Eye (tissue), 1 donor: ENCODE data around the gene RAB14.
"Not testable (repeated sequence)": the region's sequence is repeated elsewhere in the genome, so short reads cannot be mapped to it uniquely, and the experiment has no call there.

Source experiments
- DNase-seq: peaks from one replicate; pipeline ENCODE4 v3.0.0-alpha.2; 2015

RAB14 gene

GRCh38 chr9:121150188-121150587 lies 51.5 kb downstream of the RAB14 start:
- DNase-seq = no peak

GRCh38 chr9:121144482-121144881 lies 57.2 kb downstream of the RAB14 start:
- no peak for DNase-seq

- no peak for DNase-seq
Measured at GRCh38 chr9:121143771-121144170, 57.9 kb downstream of the RAB14 start.

- no peak for DNase-seq
Measured at GRCh38 chr9:121141706-121142105, 60.0 kb downstream of the RAB14 start.

- DNase-seq = no peak
Measured at GRCh38 chr9:121141306-121141705, 60.4 kb downstream of the RAB14 start.

- DNase-seq = no peak
Measured at GRCh38 chr9:121140162-121140561, 61.5 kb downstream of the RAB14 start.

GRCh38 chr9:121138973-121139372 lies 62.7 kb downstream of the RAB14 start:
- no peak for DNase-seq

- DNase-seq = no peak
Measured at GRCh38 chr9:121138561-121138960, 63.1 kb downstream of the RAB14 start.

- no peak for DNase-seq
Measured at GRCh38 chr9:121135642-121136041, 66.0 kb downstream of the RAB14 start.

- DNase-seq = no peak
Measured at GRCh38 chr9:121133104-121133816, 68.4 kb downstream of the RAB14 start.

- not testable (repeated sequence) for DNase-seq
Measured at GRCh38 chr9:121129384-121129783, 72.3 kb downstream of the RAB14 start.
